ENCODE data around the gene SMOC1.

- TF ChIP-seq CTCF (IDR thresholded peaks at IDR 0.05; ENCODE audit: low read length): no peak
- no peak for TF ChIP-seq EZH2 (IDR thresholded peaks at IDR 0.05; ENCODE audit: borderline replicate concordance, low read length)
These were observed 114.1 kb downstream of the SMOC1 start for GRCh38 chr14:69993326-69993725.
